Osteoblast (primary cell): ENCODE results near the gene DCAF7. TPM values are rescaled to one million over a fixed set of nuclear protein-coding genes. Genes with fewer than 3 reads are reported as not detected.

Experiments used
- DNase-seq: peaks from one replicate; pipeline ENCODE4 v3.0.0; 2011; ENCODE audit warnings: low spot score, mixed read lengths; ENCODE audit not compliant: insufficient read length; ENCODE audit errors: missing footprints
- H2AFZ ChIP-seq: 2 replicates; pipeline ENCODE4 v1.6.0; 2011; ENCODE audit warnings: mild to moderate bottlenecking, low read length
- H3K27ac ChIP-seq: 2 replicates; pipeline ENCODE4 v1.5.1; 2011; ENCODE audit warnings: mild to moderate bottlenecking, low read depth, low read length, moderate library complexity
- H3K27me3 ChIP-seq: 2 replicates; pipeline ENCODE4 v1.6.0; 2012; ENCODE audit warnings: mild to moderate bottlenecking, control low read depth, inconsistent platforms, low read length, moderate library complexity; ENCODE audit not compliant: insufficient read depth
- H3K36me3 ChIP-seq: 2 replicates; pipeline ENCODE4 v1.5.1; 2011; ENCODE audit warnings: mild to moderate bottlenecking, low read length, control low read depth, moderate library complexity; ENCODE audit not compliant: insufficient read depth
- H3K4me1 ChIP-seq: 2 replicates; pipeline ENCODE4 v1.5.1; 2011; ENCODE audit warnings: mild to moderate bottlenecking, low read length, control low read depth, moderate library complexity; ENCODE audit not compliant: insufficient read depth
- H3K4me2 ChIP-seq: 2 replicates; pipeline ENCODE4 v1.6.0; 2011; ENCODE audit warnings: mild to moderate bottlenecking, low read length; ENCODE audit not compliant: insufficient read depth
- H3K4me3 ChIP-seq: fragments of 200-600 bp; sonication (generic); 3 replicates; pipeline ENCODE4 v1.5.1; 2012; ENCODE audit warnings: mild to moderate bottlenecking, low read length, inconsistent platforms; ENCODE audit not compliant: insufficient read depth
- H3K79me2 ChIP-seq: 2 replicates; pipeline ENCODE4 v1.6.0; 2012; ENCODE audit warnings: mild to moderate bottlenecking, low read length, control low read depth, inconsistent platforms; ENCODE audit not compliant: insufficient read depth
- H3K9me3 ChIP-seq: 2 replicates; pipeline ENCODE4 v1.5.1; 2011; ENCODE audit warnings: low read depth, low read length, control low read depth
- H4K20me1 ChIP-seq: 2 replicates; pipeline ENCODE4 v1.6.0; 2012; ENCODE audit warnings: mild to moderate bottlenecking, low read length, control low read depth; ENCODE audit not compliant: insufficient read depth
- CTCF ChIP-seq: IDR thresholded peaks from 2 replicates; pipeline ENCODE4 v1.5.1; 2011; ENCODE audit warnings: mild to moderate bottlenecking, low read depth, low read length, moderate library complexity; ENCODE audit errors: extremely low read depth
- total RNA-seq: library from RNA; depleted of rRNA; stranded (reverse); fragments of >200 nt; gene quantifications from 2 replicates; pipeline ENCODE4 v1.2.3, GENCODE V29; 2012

Gene DCAF7
- total RNA-seq: 23.3 and 24.6 TPM in 2 replicates

DNA sequence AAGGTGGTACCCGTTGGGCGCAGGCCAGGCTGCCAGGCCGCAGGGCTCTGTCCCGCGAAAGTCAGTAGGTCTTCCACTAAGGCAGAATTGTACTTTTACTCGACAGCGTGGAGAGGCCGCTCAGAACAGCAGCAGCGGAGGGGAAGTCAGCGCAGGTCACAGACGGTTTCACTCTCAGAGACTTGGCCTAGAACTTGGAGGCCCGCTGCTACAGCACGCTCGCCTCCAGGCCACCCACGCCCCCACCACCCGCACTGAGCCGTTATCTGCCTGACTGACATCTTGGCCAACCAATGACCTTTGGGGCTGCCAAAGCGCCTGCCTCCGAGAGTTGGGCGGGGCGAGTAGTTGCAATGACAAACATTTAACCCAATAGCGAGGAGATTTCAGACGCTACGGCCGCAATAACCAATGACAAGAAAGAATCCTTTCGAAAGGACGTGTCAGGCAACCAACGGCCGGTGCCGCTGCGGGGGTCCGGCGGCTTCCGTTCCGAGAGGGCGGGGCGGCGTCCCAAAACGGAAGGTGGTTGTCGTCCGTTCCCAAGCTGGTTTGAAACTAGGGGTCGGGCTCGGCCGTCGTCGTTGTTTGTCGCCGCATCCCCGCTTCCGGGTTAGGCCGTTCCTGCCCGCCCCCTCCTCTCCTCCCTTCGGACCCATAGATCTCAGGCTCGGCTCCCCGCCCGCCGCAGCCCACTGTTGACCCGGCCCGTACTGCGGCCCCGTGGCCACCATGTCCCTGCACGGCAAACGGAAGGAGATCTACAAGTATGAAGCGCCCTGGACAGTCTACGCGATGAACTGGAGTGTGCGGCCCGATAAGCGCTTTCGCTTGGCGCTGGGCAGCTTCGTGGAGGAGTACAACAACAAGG lies at the start of gene DCAF7:
TSS of gene DCAF7 (plus strand) at position 532 of the 871 bp plus-strand sequence. CDS start at position 733, 201 bp downstream.
- peak within 1 kb of the TSS; percentile 97 for H2AFZ ChIP-seq
- H3K4me1 ChIP-seq: peaks cover 19% of the 10 kb centered on the region
- H3K4me3 ChIP-seq: peak within 1 kb of the TSS; percentile 97
- peak within 1 kb of the TSS; percentile 88 for H3K27ac ChIP-seq
- H3K36me3 ChIP-seq: peaks cover 5% of the 10 kb centered on the region
- TF ChIP-seq CTCF: no peak
- no peaks in the 10 kb centered on the region for H3K27me3 ChIP-seq
- H3K79me2 ChIP-seq: peaks cover 48% of the 10 kb centered on the region
- peak; percentile 100 for DNase-seq
- peaks cover 40% of the 10 kb centered on the region for H4K20me1 ChIP-seq
- peak within 1 kb of the TSS; percentile 96 for H3K4me2 ChIP-seq
- no peaks in the 10 kb centered on the region for H3K9me3 ChIP-seq

- H3K9me3 ChIP-seq: no peaks in the 10 kb centered on the region
Observed at GRCh38 chr17:63500543-63501390, 49.5 kb upstream of the DCAF7 start.

GRCh38 chr17:63503341-63503705 lies 47.0 kb upstream of the DCAF7 start:
- TF ChIP-seq CTCF: no peak
- no peaks in the 10 kb centered on the region for H3K9me3 ChIP-seq
- H4K20me1 ChIP-seq: no peaks in the 10 kb centered on the region
- DNase-seq: no peak
- H3K4me1 ChIP-seq: peaks cover 3% of the 10 kb centered on the region
- peaks cover 32% of the 10 kb centered on the region for H3K27me3 ChIP-seq
- no peak overlapping the region for H3K4me2 ChIP-seq
- no peak overlapping the region for H3K27ac ChIP-seq
- H3K36me3 ChIP-seq: no peaks in the 10 kb centered on the region
- no peaks in the 10 kb centered on the region for H3K79me2 ChIP-seq
- H3K4me3 ChIP-seq: no peak overlapping the region
- H2AFZ ChIP-seq: no peak overlapping the region

More at GRCh38 chr17:63500543-63501390, 49.5 kb upstream of the DCAF7 start:
- peaks cover 27% of the 10 kb centered on the region for H3K27me3 ChIP-seq
- no peak overlapping the region for H2AFZ ChIP-seq
- H3K36me3 ChIP-seq: no peaks in the 10 kb centered on the region
- no peak overlapping the region for H3K4me2 ChIP-seq
- no peak overlapping the region for H3K4me3 ChIP-seq
- no peak overlapping the region for H3K27ac ChIP-seq
- DNase-seq: peak; percentile 41
- H3K4me1 ChIP-seq: peaks cover 4% of the 10 kb centered on the region
- H3K79me2 ChIP-seq: no peaks in the 10 kb centered on the region
- no peaks in the 10 kb centered on the region for H4K20me1 ChIP-seq
- TF ChIP-seq CTCF: no peak

GRCh38 chr17:63504261-63504660 lies 46.0 kb upstream of the DCAF7 start:
- Histone ChIP-seq H3K4me3 (no peak overlapping the region), H2AFZ (no peak overlapping the region)

More at GRCh38 chr17:63504261-63504660, 46.0 kb upstream of the DCAF7 start:
- no peaks in the 10 kb centered on the region for H3K79me2 ChIP-seq
- no peaks in the 10 kb centered on the region for H3K36me3 ChIP-seq
- no peaks in the 10 kb centered on the region for H3K4me1 ChIP-seq
- no peaks in the 10 kb centered on the region for H3K9me3 ChIP-seq
- no peak for TF ChIP-seq CTCF
- no peak overlapping the region for H3K27ac ChIP-seq
- no peaks in the 10 kb centered on the region for H4K20me1 ChIP-seq
- peaks cover 36% of the 10 kb centered on the region for H3K27me3 ChIP-seq
- DNase-seq: no peak
- no peak overlapping the region for H3K4me2 ChIP-seq
